MG63 (cell line): ENCODE data around the gene FAM53B. TPM values are rescaled to one million over a fixed set of nuclear protein-coding genes. Genes with fewer than 3 reads are reported as not detected.

Experiments
- DNase-seq: peaks from one replicate; pipeline ENCODE4 v3.0.0-alpha.2; 2020
- H3K27me3 ChIP-seq: fragments of 250-450 bp; sonication (Bioruptor Pico); 2 replicates; pipeline ENCODE4 v1.5.1; 2020; ENCODE audit warnings: mild to moderate bottlenecking, moderate library complexity
- H3K36me3 ChIP-seq: fragments of 250-450 bp; sonication (Bioruptor Pico); 2 replicates; pipeline ENCODE4 v1.5.1; 2020; ENCODE audit warnings: mild to moderate bottlenecking, moderate library complexity
- H3K4me3 ChIP-seq: fragments of 250-450 bp; sonication (Bioruptor Pico); 2 replicates; pipeline ENCODE4 v1.5.1; 2020; ENCODE audit warnings: mild to moderate bottlenecking, moderate library complexity
- H3K9me3 ChIP-seq: fragments of 250-450 bp; sonication (Bioruptor Pico); 2 replicates; pipeline ENCODE4 v1.5.1; 2020; ENCODE audit warnings: mild to moderate bottlenecking, moderate library complexity
- total RNA-seq: library from RNA; depleted of rRNA; stranded (reverse); fragments of >200 nt; shearing (Covaris generic); gene quantifications from 2 replicates; pipeline ENCODE4 v1.2.3, GENCODE V29; 2014; ENCODE audit warnings: low replicate concordance

The FAM53B gene
- total RNA-seq, 1 experiment from 2014 or later = 14.4 TPM

GRCh38 chr10:124745673-124746072 is 1.5 kb upstream of the FAM53B start:
- Histone ChIP-seq H3K27me3 (no peaks in the 10 kb centered on the region), H3K4me3 (no peak overlapping the region), H3K9me3 (no peaks in the 10 kb centered on the region), H3K36me3 (peaks cover 14% of the 10 kb centered on the region)
- no peak for DNase-seq

- peak overlapping the region; percentile 41 for H3K4me3 ChIP-seq
- DNase-seq = no peak
Observed at GRCh38 chr10:124745252-124745651, 1.1 kb upstream of the FAM53B start.

GRCh38 chr10:124743191-124744101 is 732 bp downstream of the FAM53B start:
- no peaks in the 10 kb centered on the region for H3K9me3 ChIP-seq
- DNase-seq = peak; percentile 42
- peak overlapping the region; percentile 58 for H3K4me3 ChIP-seq
- H3K27me3 ChIP-seq = no peaks in the 10 kb centered on the region
- H3K36me3 ChIP-seq = peaks cover 10% of the 10 kb centered on the region

More at GRCh38 chr10:124745252-124745651, 1.1 kb upstream of the FAM53B start:
- H3K36me3 ChIP-seq = peaks cover 14% of the 10 kb centered on the region
- no peaks in the 10 kb centered on the region for H3K27me3 ChIP-seq
- H3K9me3 ChIP-seq = no peaks in the 10 kb centered on the region

- H3K4me3 ChIP-seq = peak overlapping the region; percentile 58
- no peaks in the 10 kb centered on the region for H3K27me3 ChIP-seq
- peaks cover 10% of the 10 kb centered on the region for H3K36me3 ChIP-seq
- H3K9me3 ChIP-seq = no peaks in the 10 kb centered on the region
- no peak for DNase-seq
Observed at GRCh38 chr10:124742413-124743190, 1.6 kb downstream of the FAM53B start.

- Histone ChIP-seq H3K36me3 (peaks cover 10% of the 10 kb centered on the region), H3K27me3 (no peaks in the 10 kb centered on the region), H3K9me3 (no peaks in the 10 kb centered on the region), H3K4me3 (peak overlapping the region; percentile 58; the same call in 1 of the 2 replicates)
- no peak for DNase-seq
Observed at GRCh38 chr10:124741922-124742412, 2.2 kb downstream of the FAM53B start.

GRCh38 chr10:124741281-124741921 is 2.8 kb downstream of the FAM53B start:
- Histone ChIP-seq H3K27me3 (no peaks in the 10 kb centered on the region), H3K9me3 (no peaks in the 10 kb centered on the region), H3K36me3 (peaks cover 7% of the 10 kb centered on the region), H3K4me3 (peak overlapping the region; percentile 28)
- peak; percentile 76 for DNase-seq

GRCh38 chr10:124740369-124741280 is 3.6 kb downstream of the FAM53B start:
- Histone ChIP-seq H3K36me3 (peaks cover 4% of the 10 kb centered on the region), H3K9me3 (no peaks in the 10 kb centered on the region), H3K4me3 (peak overlapping the region; percentile 28), H3K27me3 (no peaks in the 10 kb centered on the region)
- peak; percentile 58 for DNase-seq

- DNase-seq = no peak
- H3K4me3 ChIP-seq = peak overlapping the region; percentile 28
- H3K27me3 ChIP-seq = no peaks in the 10 kb centered on the region
- H3K9me3 ChIP-seq = no peaks in the 10 kb centered on the region
- peaks cover 6% of the 10 kb centered on the region for H3K36me3 ChIP-seq
Observed at GRCh38 chr10:124739986-124740368, 4.2 kb downstream of the FAM53B start.

- DNase-seq = peak; percentile 51
- Histone ChIP-seq H3K4me3 (no peak overlapping the region), H3K36me3 (peaks cover 11% of the 10 kb centered on the region), H3K9me3 (no peaks in the 10 kb centered on the region), H3K27me3 (no peaks in the 10 kb centered on the region)
Observed at GRCh38 chr10:124739119-124739921, 4.9 kb downstream of the FAM53B start.

GRCh38 chr10:124738441-124738840 is 5.7 kb downstream of the FAM53B start:
- H3K36me3 ChIP-seq = peaks cover 11% of the 10 kb centered on the region
- DNase-seq = no peak
- no peaks in the 10 kb centered on the region for H3K27me3 ChIP-seq
- H3K9me3 ChIP-seq = no peaks in the 10 kb centered on the region
- no peak overlapping the region for H3K4me3 ChIP-seq

- Histone ChIP-seq H3K4me3 (no peak overlapping the region), H3K36me3 (peaks cover 11% of the 10 kb centered on the region), H3K27me3 (no peaks in the 10 kb centered on the region), H3K9me3 (no peaks in the 10 kb centered on the region)
- DNase-seq = no peak
Observed at GRCh38 chr10:124737708-124738107, 6.5 kb downstream of the FAM53B start.

GRCh38 chr10:124737221-124737620 is 7.0 kb downstream of the FAM53B start:
- Histone ChIP-seq H3K9me3 (no peaks in the 10 kb centered on the region), H3K36me3 (peaks cover 14% of the 10 kb centered on the region), H3K4me3 (no peak overlapping the region), H3K27me3 (no peaks in the 10 kb centered on the region)
- DNase-seq = no peak

- H3K4me3 ChIP-seq = peak overlapping the region; percentile 8
- DNase-seq = peak; percentile 97
- H3K9me3 ChIP-seq = no peaks in the 10 kb centered on the region
- no peaks in the 10 kb centered on the region for H3K27me3 ChIP-seq
- peaks cover 15% of the 10 kb centered on the region for H3K36me3 ChIP-seq
Observed at GRCh38 chr10:124736491-124737136, 7.6 kb downstream of the FAM53B start.

- H3K9me3 ChIP-seq = no peaks in the 10 kb centered on the region
- H3K36me3 ChIP-seq = peaks cover 15% of the 10 kb centered on the region
- H3K27me3 ChIP-seq = no peaks in the 10 kb centered on the region
- peak overlapping the region; percentile 8 for H3K4me3 ChIP-seq
- no peak for DNase-seq
Observed at GRCh38 chr10:124735491-124736286, 8.5 kb downstream of the FAM53B start.
